Activated CD4-positive, alpha-beta memory T cell treated with anti-CD3 and anti-CD28 coated beads, Interleukin-2, amount 10 ng/mL, durations not matched to agents 7 days and 5 days (primary cell): Measurements from ENCODE around the gene ARPC1A. TPM values are rescaled to one million over a fixed set of nuclear protein-coding genes. Genes with fewer than 3 reads are reported as not detected.

ENCODE experiments used
- CTCF ChIA-PET: fragments of 350-600 bp; sonication (Branson Sonifier 250); formaldehyde crosslinking; loops from one replicate; lab custom pipeline; 2021; ENCODE audit warnings: antibody characterized with exemption, inconsistent platforms; lab: Charles Lee
- POLR2A ChIA-PET: fragments of 350-600 bp; sonication (Branson Sonifier 250); formaldehyde crosslinking; loops from one replicate; lab custom pipeline; 2021; ENCODE audit warnings: antibody characterized with exemption; lab: Charles Lee
- DNase-seq: peaks from one replicate; pipeline ENCODE4 v3.0.0-alpha.2; 2020
- H3K27ac Mint-ChIP-seq: one replicate; pipeline ENCODE4 v1.8.0; 2021; ENCODE audit warnings: mild to moderate bottlenecking, mixed read lengths
- H3K27me3 Mint-ChIP-seq: one replicate; pipeline ENCODE4 v1.8.0; 2021; ENCODE audit warnings: mixed read lengths
- H3K36me3 Mint-ChIP-seq: one replicate; pipeline ENCODE4 v1.8.0; 2021; ENCODE audit warnings: low read depth, mixed read lengths
- H3K4me1 Mint-ChIP-seq: one replicate; pipeline ENCODE4 v1.8.0; 2021; ENCODE audit warnings: mixed read lengths
- H3K4me3 Mint-ChIP-seq: one replicate; pipeline ENCODE4 v1.8.0; 2021; ENCODE audit warnings: mild to moderate bottlenecking, mixed read lengths
- H3K9me3 Mint-ChIP-seq: one replicate; pipeline ENCODE4 v1.8.0; 2021; ENCODE audit warnings: mixed read lengths
- total RNA-seq, 2 experiments: library from RNA; stranded (reverse); gene quantifications; one replicate each; pipeline ENCODE4 v1.2.3, GENCODE V29; 2021

ARPC1A gene
- total RNA-seq, 2 experiments from 2014 or later = 63.8 to 68.9 TPM

DNA sequence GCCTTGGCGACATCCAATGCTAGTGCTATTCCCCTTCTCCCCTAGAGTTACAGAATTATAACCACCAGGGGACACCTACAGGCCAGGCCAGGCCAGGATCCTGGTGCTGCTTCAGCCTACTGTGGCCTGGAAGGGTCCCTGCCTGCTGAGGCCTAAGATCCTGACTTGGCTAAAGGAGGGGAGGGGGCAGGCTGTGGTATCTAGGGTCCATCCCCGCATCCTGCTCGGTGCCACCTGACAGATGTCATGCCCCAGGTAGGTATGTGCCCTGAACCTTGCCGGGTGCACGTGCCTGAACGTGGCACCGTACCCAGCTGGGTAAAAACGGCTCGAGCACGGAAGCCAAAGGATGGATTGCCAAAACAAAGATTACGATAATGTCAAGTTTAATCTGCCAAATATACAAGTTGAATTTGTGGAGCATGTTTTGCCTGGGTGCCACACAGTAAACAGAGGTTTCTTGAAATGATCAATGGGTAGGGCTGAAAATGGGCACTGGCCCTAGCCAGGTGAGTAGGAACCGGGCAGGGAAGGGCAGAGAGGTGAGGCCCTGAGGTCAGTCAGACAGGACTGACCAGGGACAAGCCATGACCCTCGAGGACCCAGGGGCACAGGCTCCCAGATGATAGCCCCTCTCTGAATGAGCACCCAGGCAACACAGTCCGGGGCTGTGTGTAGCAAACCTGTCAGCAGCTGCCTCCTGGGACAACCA lies 70.1 kb downstream of the ARPC1A start:
- Mint-ChIP-seq H3K36me3 (peaks cover 86% of the 10 kb centered on the region), H3K9me3 (no peaks in the 10 kb centered on the region), H3K4me1 (peaks cover 42% of the 10 kb centered on the region), H3K27me3 (no peaks in the 10 kb centered on the region), H3K4me3 (no peak overlapping the region), H3K27ac (no peak overlapping the region)
- ChIA-PET CTCF (no interaction called here), POLR2A (interaction anchor here (1.6 to 10.8 kb wide), 2 partner anchors 8 to 10 kb away, joined by 3 to 160 read pairs; partner anchors contain the start of genes BUD31 and PDAP1)
- no peak for DNase-seq

GRCh38 chr7:99396418-99397296 lies 71.0 kb downstream of the ARPC1A start:
- no peaks in the 10 kb centered on the region for H3K9me3 Mint-ChIP-seq
- ChIA-PET POLR2A (no interaction called here), CTCF (no interaction called here)
- H3K27ac Mint-ChIP-seq = peak overlapping the region; percentile 40
- no peak overlapping the region for H3K4me3 Mint-ChIP-seq
- no peaks in the 10 kb centered on the region for H3K27me3 Mint-ChIP-seq
- peaks cover 39% of the 10 kb centered on the region for H3K4me1 Mint-ChIP-seq
- peaks cover 88% of the 10 kb centered on the region for H3K36me3 Mint-ChIP-seq
- DNase-seq = no peak

GRCh38 chr7:99397297-99397983 lies 71.7 kb downstream of the ARPC1A start:
- peak overlapping the region; percentile 40 for H3K27ac Mint-ChIP-seq
- no peaks in the 10 kb centered on the region for H3K27me3 Mint-ChIP-seq
- no peak for DNase-seq
- peaks cover 33% of the 10 kb centered on the region for H3K4me1 Mint-ChIP-seq
- H3K4me3 Mint-ChIP-seq = no peak overlapping the region
- H3K36me3 Mint-ChIP-seq = peaks cover 86% of the 10 kb centered on the region
- POLR2A ChIA-PET = interaction anchor here (3.6 to 12.4 kb wide), 2 partner anchors 7 to 11 kb away, joined by 53 to 160 read pairs; partner anchors contain the start of genes BUD31 and PDAP1
- H3K9me3 Mint-ChIP-seq = no peaks in the 10 kb centered on the region
- CTCF ChIA-PET = no interaction called here

GRCh38 chr7:99398891-99399445 lies 73.3 kb downstream of the ARPC1A start:
- no peak overlapping the region for H3K4me3 Mint-ChIP-seq
- peaks cover 84% of the 10 kb centered on the region for H3K36me3 Mint-ChIP-seq
- ChIA-PET CTCF (interaction anchor here (1.5 kb wide), 1 partner anchor 10 kb away, joined by 3 read pairs; the partner anchor contains the start of genes BUD31 and PDAP1), POLR2A (interaction anchor here (0.9 to 12.4 kb wide), 7 partner anchors 9 to 106 kb away, joined by 3 to 160 read pairs (median 6); partner anchors contain the start of genes BUD31, PDAP1 and ZKSCAN5)
- no peak for DNase-seq
- H3K27me3 Mint-ChIP-seq = no peaks in the 10 kb centered on the region
- peak overlapping the region; percentile 55 for H3K27ac Mint-ChIP-seq
- H3K9me3 Mint-ChIP-seq = no peaks in the 10 kb centered on the region
- peaks cover 26% of the 10 kb centered on the region for H3K4me1 Mint-ChIP-seq

- peaks cover 82% of the 10 kb centered on the region for H3K36me3 Mint-ChIP-seq
- peak overlapping the region; percentile 21 for H3K27ac Mint-ChIP-seq
- ChIA-PET POLR2A (interaction anchor here (1.4 to 12.4 kb wide), 5 partner anchors 9 to 105 kb away, joined by 3 to 160 read pairs (median 11); partner anchors contain the start of genes BUD31, PDAP1 and ZKSCAN5), CTCF (interaction anchor here (1.5 kb wide), 1 partner anchor 9 kb away, joined by 3 read pairs; the partner anchor contains the start of genes BUD31 and PDAP1)
- peaks cover 25% of the 10 kb centered on the region for H3K4me1 Mint-ChIP-seq
- no peaks in the 10 kb centered on the region for H3K27me3 Mint-ChIP-seq
- no peak overlapping the region for H3K4me3 Mint-ChIP-seq
- H3K9me3 Mint-ChIP-seq = no peaks in the 10 kb centered on the region
- no peak for DNase-seq
Measured at GRCh38 chr7:99399597-99399996, 73.9 kb downstream of the ARPC1A start.

DNA sequence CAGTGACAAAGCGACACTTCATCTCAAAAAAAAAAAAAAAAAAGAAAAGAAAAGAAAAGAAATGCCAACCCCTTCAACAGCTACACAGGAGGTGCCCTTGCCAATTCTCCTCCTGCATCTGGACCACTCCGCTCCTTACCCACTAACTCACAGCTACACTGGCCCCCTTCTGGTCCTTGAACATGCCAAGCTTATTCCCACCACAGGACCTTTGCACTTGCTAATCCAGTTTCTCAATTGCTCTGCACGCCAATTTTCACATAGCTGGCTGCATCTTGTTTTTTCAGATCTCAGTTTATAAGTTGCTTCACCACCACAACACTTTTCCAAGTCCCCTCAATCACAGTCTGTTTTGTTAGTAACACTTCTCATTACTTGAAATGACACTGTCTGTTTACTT lies 77.2 kb downstream of the ARPC1A start:
- no peaks in the 10 kb centered on the region for H3K9me3 Mint-ChIP-seq
- POLR2A ChIA-PET = interaction anchor here (1.3 to 12.4 kb wide), 2 partner anchors 13 to 27 kb away, joined by 3 to 160 read pairs; no protein-coding TSS in a partner anchor
- no peak for DNase-seq
- CTCF ChIA-PET = no interaction called here
- peaks cover 47% of the 10 kb centered on the region for H3K4me1 Mint-ChIP-seq
- H3K27me3 Mint-ChIP-seq = no peaks in the 10 kb centered on the region
- peaks cover 61% of the 10 kb centered on the region for H3K36me3 Mint-ChIP-seq
- peak overlapping the region; percentile 1 for H3K27ac Mint-ChIP-seq
- no peak overlapping the region for H3K4me3 Mint-ChIP-seq

DNA sequence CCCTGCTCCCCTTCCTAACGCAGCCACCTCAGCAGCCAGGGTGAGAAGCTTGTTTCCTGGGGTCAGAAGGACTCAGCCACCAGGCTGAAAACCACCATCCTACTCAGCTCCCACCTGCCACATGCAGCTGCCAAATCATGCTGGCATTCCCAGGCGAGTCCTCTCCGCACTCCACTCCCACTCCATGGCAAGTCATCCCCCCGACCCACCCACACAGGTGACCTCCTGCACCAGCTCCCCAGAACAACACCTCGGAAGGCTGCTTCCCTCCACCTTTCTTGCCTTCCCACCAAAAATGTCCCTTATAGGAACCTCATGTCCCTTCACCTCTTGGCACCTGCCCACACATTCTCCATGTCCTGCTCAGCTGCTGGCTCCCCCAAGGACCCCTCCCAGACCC lies 78.1 kb downstream of the ARPC1A start:
- DNase-seq = no peak
- POLR2A ChIA-PET = interaction anchor here (1.3 to 12.4 kb wide), 2 partner anchors 14 to 28 kb away, joined by 3 to 160 read pairs; no protein-coding TSS in a partner anchor
- Mint-ChIP-seq H3K4me1 (peaks cover 40% of the 10 kb centered on the region), H3K9me3 (no peaks in the 10 kb centered on the region), H3K27me3 (no peaks in the 10 kb centered on the region), H3K4me3 (no peak overlapping the region), H3K27ac (peak overlapping the region; percentile 45), H3K36me3 (peaks cover 56% of the 10 kb centered on the region)
- CTCF ChIA-PET = no interaction called here

GRCh38 chr7:99404235-99404976 lies 78.7 kb downstream of the ARPC1A start:
- DNase-seq = no peak
- ChIA-PET POLR2A (interaction anchor here (0.7 to 12.4 kb wide), 2 partner anchors 14 to 96 kb away, joined by 3 to 160 read pairs; partner anchors contain the start of gene ZNF394), CTCF (no interaction called here)
- H3K4me1 Mint-ChIP-seq = peaks cover 39% of the 10 kb centered on the region
- peaks cover 58% of the 10 kb centered on the region for H3K36me3 Mint-ChIP-seq
- H3K9me3 Mint-ChIP-seq = no peaks in the 10 kb centered on the region
- H3K27me3 Mint-ChIP-seq = no peaks in the 10 kb centered on the region
- peak overlapping the region; percentile 45 for H3K27ac Mint-ChIP-seq
- no peak overlapping the region for H3K4me3 Mint-ChIP-seq

DNA sequence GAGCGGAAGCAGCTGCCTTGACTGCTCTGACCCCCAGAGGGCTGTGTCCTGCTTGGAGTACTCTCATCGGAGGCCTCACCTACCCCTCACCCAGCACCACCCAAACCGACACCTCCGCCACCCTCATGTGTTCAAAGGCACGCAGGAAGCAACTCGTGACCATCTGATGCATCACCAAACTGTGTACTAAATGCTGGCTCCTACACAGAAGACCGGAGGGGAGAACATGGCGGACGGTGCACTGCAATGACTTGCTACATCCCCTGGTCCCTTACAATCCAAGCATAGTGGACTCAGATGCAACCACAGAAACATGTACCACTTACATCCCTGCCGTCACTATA lies 79.3 kb downstream of the ARPC1A start:
- Mint-ChIP-seq H3K4me1 (peaks cover 43% of the 10 kb centered on the region), H3K36me3 (peaks cover 55% of the 10 kb centered on the region), H3K4me3 (no peak overlapping the region), H3K27ac (no peak overlapping the region), H3K9me3 (no peaks in the 10 kb centered on the region), H3K27me3 (no peaks in the 10 kb centered on the region)
- ChIA-PET POLR2A (interaction anchor here (0.7 to 12.4 kb wide), 3 partner anchors 15 to 95 kb away, joined by 3 to 160 read pairs (median 93); partner anchors contain the start of genes ARPC1B and ZNF394), CTCF (interaction anchor here (1.6 kb wide), 1 partner anchor 12 kb away, joined by 4 read pairs; no protein-coding TSS in a partner anchor)
- DNase-seq = no peak

DNA sequence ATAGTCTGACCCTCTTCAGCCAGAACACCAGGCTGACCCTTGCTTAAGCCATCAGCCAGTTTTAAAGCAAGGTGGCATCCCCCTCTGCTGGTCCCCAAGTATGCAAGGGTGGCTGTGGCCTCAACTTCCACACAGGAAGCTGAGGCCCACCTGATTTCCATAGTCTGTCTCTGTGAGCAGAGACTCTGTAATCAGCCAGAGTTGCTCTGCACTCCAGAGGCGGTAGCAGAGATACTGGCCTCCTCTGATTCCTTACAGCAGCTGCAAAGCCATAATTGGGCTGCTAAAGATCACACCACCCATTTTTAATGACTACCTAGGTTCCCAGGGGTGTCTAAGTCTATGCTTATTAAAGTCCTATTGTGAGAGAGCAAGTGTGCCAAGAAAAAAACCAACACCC lies 80.9 kb downstream of the ARPC1A start:
- peaks cover 54% of the 10 kb centered on the region for H3K36me3 Mint-ChIP-seq
- DNase-seq = no peak
- no peaks in the 10 kb centered on the region for H3K9me3 Mint-ChIP-seq
- H3K4me1 Mint-ChIP-seq = peaks cover 55% of the 10 kb centered on the region
- CTCF ChIA-PET = interaction anchor here (1.4 to 1.6 kb wide), 4 partner anchors 13 to 45 kb away, joined by 3 to 5 read pairs (median 4); no protein-coding TSS in a partner anchor
- POLR2A ChIA-PET = interaction anchor here (1.2 to 12.4 kb wide), 6 partner anchors 7 to 512 kb away, joined by 3 to 160 read pairs (median 38); partner anchors contain the start of genes ARPC1B, ZNF394 and ZNF655
- H3K27me3 Mint-ChIP-seq = no peaks in the 10 kb centered on the region
- H3K4me3 Mint-ChIP-seq = peak overlapping the region; percentile 86
- H3K27ac Mint-ChIP-seq = peak overlapping the region; percentile 90

DNA sequence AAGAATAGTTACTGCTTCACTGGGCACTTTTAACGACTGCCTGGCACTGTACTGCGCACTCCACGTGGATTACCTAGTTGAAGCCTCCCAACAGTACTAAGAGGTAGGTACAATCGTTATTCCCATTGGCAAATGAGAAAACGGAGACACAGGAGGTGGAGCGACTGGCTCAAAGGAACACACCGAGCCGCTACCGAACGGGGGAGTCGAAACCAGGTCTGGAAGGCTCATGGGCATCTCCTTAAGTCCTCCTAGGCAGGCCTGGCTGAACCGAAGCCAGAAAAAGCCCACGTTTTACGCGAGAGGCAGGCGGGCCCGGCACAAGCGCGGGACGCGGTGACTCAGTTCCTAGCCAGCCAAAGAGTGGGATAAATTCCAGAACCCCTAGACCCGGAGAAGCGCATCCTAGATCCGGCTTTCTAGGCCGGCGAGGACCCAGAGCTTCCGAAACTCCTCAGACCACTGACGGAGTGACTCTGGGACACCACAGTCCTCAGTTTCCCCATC lies 82.2 kb downstream of the ARPC1A start:
- peak overlapping the region; percentile 90 for H3K27ac Mint-ChIP-seq
- peak; percentile 43 for DNase-seq
- H3K4me1 Mint-ChIP-seq = peaks cover 56% of the 10 kb centered on the region
- H3K4me3 Mint-ChIP-seq = peak overlapping the region; percentile 86
- ChIA-PET CTCF (interaction anchor here (0.7 to 1.6 kb wide), 5 partner anchors 17 to 58 kb away, joined by 3 to 5 read pairs (median 3); partner anchors contain the start of gene ATP5MF), POLR2A (interaction anchor here (0.6 to 12.4 kb wide), 17 partner anchors 9 to 693 kb away, joined by 3 to 160 read pairs (median 6); partner anchors contain the start of genes AP4M1, ARPC1B, ATP5MF and CPSF4)
- H3K9me3 Mint-ChIP-seq = no peaks in the 10 kb centered on the region
- no peaks in the 10 kb centered on the region for H3K27me3 Mint-ChIP-seq
- H3K36me3 Mint-ChIP-seq = peaks cover 58% of the 10 kb centered on the region
